ENCODE results near the gene MRO.

MRO gene

GRCh38 chr18:50753311-50753710 lies 66.5 kb downstream of the MRO start:
- peaks cover 0 to 21% (median 1%) of the 10 kb centered on the region in 4 donors for H3K4me1 ChIP-seq
- no peak overlapping the region for H3K27ac ChIP-seq
- no peak for TF ChIP-seq CTCF (IDR thresholded peaks at IDR 0.05)
- H3K27me3 ChIP-seq, result peaks cover 0 to 2% of the 10 kb centered on the region in 2 donors
- H3K36me3 ChIP-seq, result no peaks in the 10 kb centered on the region
- H3K4me3 ChIP-seq, result no peak overlapping the region
- intact Hi-C loops (cut with DNase I; ENCODE audit: low total_unique reads), result no loop called here
- no peaks in the 10 kb centered on the region for H3K9me3 ChIP-seq
- DNase-seq, result no peak

- H3K9me3 ChIP-seq, result no peaks in the 10 kb centered on the region
- intact Hi-C loops (cut with DNase I; ENCODE audit: low total_unique reads), result no loop called here
- H3K27me3 ChIP-seq, result peaks cover 0 to 2% of the 10 kb centered on the region in 2 donors
- no peak for DNase-seq
- no peak overlapping the region for H3K27ac ChIP-seq
- peaks cover 0 to 12% (median 0%) of the 10 kb centered on the region in 4 donors for H3K4me1 ChIP-seq
- no peaks in the 10 kb centered on the region for H3K36me3 ChIP-seq
- no peak for TF ChIP-seq CTCF (IDR thresholded peaks at IDR 0.05)
- no peak overlapping the region for H3K4me3 ChIP-seq
Measured at GRCh38 chr18:50751947-50752346, 67.9 kb downstream of the MRO start.

- no peaks in the 10 kb centered on the region for H3K9me3 ChIP-seq
- peaks cover 0 to 9% (median 0%) of the 10 kb centered on the region in 4 donors for H3K4me1 ChIP-seq
- no peak overlapping the region for H3K27ac ChIP-seq
- peaks cover 0 to 2% of the 10 kb centered on the region in 2 donors for H3K27me3 ChIP-seq
- intact Hi-C loops (cut with DNase I; ENCODE audit: low total_unique reads), result no loop called here
- no peak for TF ChIP-seq CTCF (IDR thresholded peaks at IDR 0.05)
- H3K4me3 ChIP-seq, result no peak overlapping the region
- no peak for DNase-seq
- H3K36me3 ChIP-seq, result no peaks in the 10 kb centered on the region
Measured at GRCh38 chr18:50751490-50751889, 68.3 kb downstream of the MRO start.

- no peak overlapping the region for H3K27ac ChIP-seq
- peaks cover 0 to 2% of the 10 kb centered on the region in 2 donors for H3K27me3 ChIP-seq
- no peak overlapping the region for H3K4me3 ChIP-seq
- H3K4me1 ChIP-seq, result no peaks in the 10 kb centered on the region
- TF ChIP-seq CTCF (IDR thresholded peaks at IDR 0.05), result no peak
- DNase-seq, result no peak
- H3K9me3 ChIP-seq, result no peaks in the 10 kb centered on the region
- intact Hi-C loops (cut with DNase I; ENCODE audit: low total_unique reads), result no loop called here
- no peaks in the 10 kb centered on the region for H3K36me3 ChIP-seq
Measured at GRCh38 chr18:50750546-50750945, 69.3 kb downstream of the MRO start.

- no peak for TF ChIP-seq CTCF (IDR thresholded peaks at IDR 0.05)
- no peak overlapping the region for H3K4me3 ChIP-seq
- DNase-seq, result no peak
- H3K27ac ChIP-seq, result no peak overlapping the region
- no peaks in the 10 kb centered on the region for H3K4me1 ChIP-seq
- no peaks in the 10 kb centered on the region for H3K36me3 ChIP-seq
- intact Hi-C loops (cut with DNase I; ENCODE audit: low total_unique reads), result no loop called here
- H3K9me3 ChIP-seq, result no peaks in the 10 kb centered on the region
- peaks cover 0 to 2% of the 10 kb centered on the region in 2 donors for H3K27me3 ChIP-seq
Measured at GRCh38 chr18:50749945-50750344, 69.9 kb downstream of the MRO start.

GRCh38 chr18:50749421-50749820 lies 70.4 kb downstream of the MRO start:
- intact Hi-C loops (cut with DNase I; ENCODE audit: low total_unique reads), result no loop called here

More at GRCh38 chr18:50749421-50749820, 70.4 kb downstream of the MRO start:
- Histone ChIP-seq H3K27ac (no peak overlapping the region), H3K4me3 (no peak overlapping the region), H3K9me3 (no peaks in the 10 kb centered on the region), H3K4me1 (no peaks in the 10 kb centered on the region), H3K36me3 (no peaks in the 10 kb centered on the region), H3K27me3 (peaks cover 0 to 2% of the 10 kb centered on the region in 2 donors)
- DNase-seq, result no peak
- no peak for TF ChIP-seq CTCF (IDR thresholded peaks at IDR 0.05)

All from tibial artery (tissue), 4 donors.